GM12873 (cell line): ENCODE measurements around the gene LRGUK.

Experiments
- CTCF ChIP-seq: IDR thresholded peaks from 2 replicates; pipeline ENCODE4 v1.5.1; 2012; ENCODE audit warnings: low read depth, mild to moderate bottlenecking, moderate library complexity, low read length, control low read depth; ENCODE audit not compliant: insufficient read depth; ENCODE audit errors: missing control alignments

LRGUK gene

GRCh38 chr7:134308548-134308947, 181.4 kb downstream of the LRGUK start:
- no peak for TF ChIP-seq CTCF

GRCh38 chr7:134311807-134312206, 184.7 kb downstream of the LRGUK start:
- no peak for TF ChIP-seq CTCF

- TF ChIP-seq CTCF = no peak
These were observed 185.6 kb downstream of the LRGUK start for GRCh38 chr7:134312717-134313116.

- no peak for TF ChIP-seq CTCF
These were observed 186.4 kb downstream of the LRGUK start for GRCh38 chr7:134313543-134313942.
